ENCODE results near the gene FPR3.

Gene FPR3

GRCh38 chr19:51784922-51785690, 9.9 kb upstream of the FPR3 start:
- DNase-seq (ENCODE audit: low spot score): no peak
- no peak for TF ChIP-seq CTCF (IDR thresholded peaks at IDR 0.05; ENCODE audit: extremely low read depth, missing control alignments)

- TF ChIP-seq CTCF (IDR thresholded peaks at IDR 0.05; ENCODE audit: extremely low read depth, missing control alignments): no peak
- DNase-seq (ENCODE audit: low spot score): no peak
These were observed 8.1 kb upstream of the FPR3 start for GRCh38 chr19:51786646-51787494.

GRCh38 chr19:51788029-51788428, 6.9 kb upstream of the FPR3 start:
- no peak for TF ChIP-seq CTCF (IDR thresholded peaks at IDR 0.05; ENCODE audit: extremely low read depth, missing control alignments)
- DNase-seq (ENCODE audit: low spot score): no peak

GRCh38 chr19:51789061-51789795, 5.7 kb upstream of the FPR3 start:
- DNase-seq (ENCODE audit: low spot score): no peak
- no peak for TF ChIP-seq CTCF (IDR thresholded peaks at IDR 0.05; ENCODE audit: extremely low read depth, missing control alignments)

GRCh38 chr19:51792932-51793331, 2.0 kb upstream of the FPR3 start:
- DNase-seq (ENCODE audit: low spot score): no peak
- TF ChIP-seq CTCF (IDR thresholded peaks at IDR 0.05; ENCODE audit: extremely low read depth, missing control alignments): no peak

GRCh38 chr19:51793994-51794393, 963 bp upstream of the FPR3 start:
- DNase-seq (ENCODE audit: low spot score): no peak
- TF ChIP-seq CTCF (IDR thresholded peaks at IDR 0.05; ENCODE audit: extremely low read depth, missing control alignments): no peak
